HG02798 (cell line): Measurements from ENCODE around the gene H2BW1.
A peak's percentile ranks its signal among the peaks of the same experiment; 100 is the strongest.
"Not testable (repeated sequence)": the region's sequence is repeated elsewhere in the genome, so short reads cannot be mapped to it uniquely, and the experiment has no call there.

Source experiments
- ATAC-seq: cut with Tn5 transposase; IDR thresholded peaks from one replicate; pipeline ENCODE4 v1.9.1; 2021; ENCODE audit warnings: mild to moderate bottlenecking; ENCODE audit not compliant: unreplicated experiment, poor library complexity

The H2BW1 gene

GRCh38 chrX:104013606-104014005, at the start of gene H2BW1:
Gene H2BW1 (minus strand): TSS chrX:104013708. CDS start chrX:104013576, 132 bp downstream.
- no peak for ATAC-seq

GRCh38 chrX:104062636-104063035, 49.1 kb upstream of the H2BW1 start:
- not testable (repeated sequence) for ATAC-seq

- not testable (repeated sequence) for ATAC-seq
These were observed 41.4 kb upstream of the H2BW1 start for GRCh38 chrX:104054956-104055355.

GRCh38 chrX:104047171-104047570, 33.7 kb upstream of the H2BW1 start:
- ATAC-seq: no peak

- no peak for ATAC-seq
These were observed 32.1 kb upstream of the H2BW1 start for GRCh38 chrX:104045642-104046041.

- no peak for ATAC-seq
These were observed 27.5 kb upstream of the H2BW1 start for GRCh38 chrX:104041003-104041402.

- no peak for ATAC-seq
These were observed 26.4 kb upstream of the H2BW1 start, which contains the start of gene H2BW2 for GRCh38 chrX:104039689-104040505. Gene H2BW2 (plus strand): TSS chrX:104039956. CDS start chrX:104039995, 39 bp downstream.

GRCh38 chrX:104018126-104018525, 4.6 kb upstream of the H2BW1 start:
- ATAC-seq: no peak

- not testable (repeated sequence) for ATAC-seq
These were observed 2.1 kb upstream of the H2BW1 start for GRCh38 chrX:104015576-104015975.

GRCh38 chrX:104013158-104013557, 350 bp downstream of the H2BW1 start:
- ATAC-seq: no peak

- no peak for ATAC-seq
These were observed 4.7 kb downstream of the H2BW1 start for GRCh38 chrX:104008831-104009230.

- peak; percentile 72 for ATAC-seq
These were observed 14.3 kb downstream of the H2BW1 start for GRCh38 chrX:103999234-103999633.

GRCh38 chrX:103983508-103983907, 30.0 kb downstream of the H2BW1 start:
- ATAC-seq: not testable (repeated sequence)

GRCh38 chrX:103962411-103963278, 50.9 kb downstream of the H2BW1 start, which contains the start of gene TMSB15B:
Gene TMSB15B (plus strand): TSS chrX:103962627.
- peak; percentile 92 for ATAC-seq
